ENCODE results near the gene EPB41L4B. TPM values are rescaled to one million over a fixed set of nuclear protein-coding genes. Genes with fewer than 3 reads are reported as not detected.
"Not testable (repeated sequence)": the region's sequence is repeated elsewhere in the genome, so short reads cannot be mapped to it uniquely, and the experiment has no call there.

The EPB41L4B gene
- total and polyA plus RNA-seq, 2 donors from 2014 or later, result 6.5 to 7.7 TPM

- no peak for TF ChIP-seq CTCF (IDR thresholded peaks at IDR 0.05; ENCODE audit: borderline replicate concordance, extremely low read depth, insufficient read depth)
- Histone ChIP-seq H3K4me1 (ENCODE audit: control insufficient read depth in 2 of 3, insufficient read depth in 2 of 3, low read depth in 1 of 3, low read length in 3 of 3) (no peaks in the 10 kb centered on the region), H3K36me3 (ENCODE audit: control insufficient read depth in 2 of 3, insufficient read depth in 3 of 3, low read length in 3 of 3) (no peaks in the 10 kb centered on the region), H3K27ac (ENCODE audit: low read depth in 2 of 2, low read length in 2 of 2) (no peak overlapping the region), H3K4me3 (ENCODE audit: low read length in 3 of 3) (no peak overlapping the region), H3K27me3 (ENCODE audit: control insufficient read depth, insufficient read depth, low read length) (no peaks in the 10 kb centered on the region), H3K9ac (ENCODE audit: low read length in 3 of 3) (no peak overlapping the region), H3K9me3 (ENCODE audit: control insufficient read depth in 2 of 3, insufficient read depth in 1 of 3, low read length in 3 of 3) (no peaks in the 10 kb centered on the region)
- DNase-seq, result no peak
- no peak for FAIRE-seq
- intact Hi-C loops (cut with DNase I), result no loop called here
Measured at GRCh38 chr9:109229682-109230081, 91.2 kb downstream of the EPB41L4B start.

GRCh38 chr9:109228093-109228642, 92.7 kb downstream of the EPB41L4B start:
- Histone ChIP-seq H3K4me1 (ENCODE audit: control insufficient read depth in 2 of 3, insufficient read depth in 2 of 3, low read depth in 1 of 3, low read length in 3 of 3) (no peaks in the 10 kb centered on the region), H3K4me3 (ENCODE audit: low read length in 3 of 3) (no peak overlapping the region), H3K9me3 (ENCODE audit: control insufficient read depth in 2 of 3, insufficient read depth in 1 of 3, low read length in 3 of 3) (no peaks in the 10 kb centered on the region), H3K27ac (ENCODE audit: low read depth in 2 of 2, low read length in 2 of 2) (no peak overlapping the region), H3K9ac (ENCODE audit: low read length in 3 of 3) (no peak overlapping the region), H3K27me3 (ENCODE audit: control insufficient read depth, insufficient read depth, low read length) (no peaks in the 10 kb centered on the region), H3K36me3 (ENCODE audit: control insufficient read depth in 2 of 3, insufficient read depth in 3 of 3, low read length in 3 of 3) (no peaks in the 10 kb centered on the region)
- FAIRE-seq (no peak), DNase-seq (no peak)
- TF ChIP-seq CTCF (IDR thresholded peaks at IDR 0.05; ENCODE audit: borderline replicate concordance, extremely low read depth, insufficient read depth), result no peak
- intact Hi-C loops (cut with DNase I), result no loop called here

GRCh38 chr9:109225629-109226028, 95.2 kb downstream of the EPB41L4B start:
- Histone ChIP-seq H3K4me3 (ENCODE audit: low read length in 3 of 3) (no peak overlapping the region), H3K27me3 (ENCODE audit: control insufficient read depth, insufficient read depth, low read length) (no peaks in the 10 kb centered on the region), H3K27ac (ENCODE audit: low read depth in 2 of 2, low read length in 2 of 2) (no peak overlapping the region), H3K9ac (ENCODE audit: low read length in 3 of 3) (no peak overlapping the region), H3K9me3 (ENCODE audit: control insufficient read depth in 2 of 3, insufficient read depth in 1 of 3, low read length in 3 of 3) (no peaks in the 10 kb centered on the region), H3K36me3 (ENCODE audit: control insufficient read depth in 2 of 3, insufficient read depth in 3 of 3, low read length in 3 of 3) (no peaks in the 10 kb centered on the region), H3K4me1 (ENCODE audit: control insufficient read depth in 2 of 3, insufficient read depth in 2 of 3, low read depth in 1 of 3, low read length in 3 of 3) (no peaks in the 10 kb centered on the region)
- FAIRE-seq, result no peak
- TF ChIP-seq CTCF (IDR thresholded peaks at IDR 0.05; ENCODE audit: borderline replicate concordance, extremely low read depth, insufficient read depth), result no peak
- intact Hi-C loops (cut with DNase I), result no loop called here
- no peak for DNase-seq

- intact Hi-C loops (cut with DNase I), result no loop called here
- no peak for FAIRE-seq
- H3K9me3 ChIP-seq (ENCODE audit: control insufficient read depth in 2 of 3, insufficient read depth in 1 of 3, low read length in 3 of 3), result no peaks in the 10 kb centered on the region
Measured at GRCh38 chr9:109224751-109225150, 96.1 kb downstream of the EPB41L4B start.

GRCh38 chr9:109218242-109218641, 102.6 kb downstream of the EPB41L4B start:
- H3K4me1 ChIP-seq (ENCODE audit: control insufficient read depth in 2 of 3, insufficient read depth in 2 of 3, low read depth in 1 of 3, low read length in 3 of 3); H3K36me3 ChIP-seq (ENCODE audit: control insufficient read depth in 2 of 3, insufficient read depth in 3 of 3, low read length in 3 of 3); H3K9me3 ChIP-seq (ENCODE audit: control insufficient read depth in 2 of 3, insufficient read depth in 1 of 3, low read length in 3 of 3); DNase-seq; H3K4me3 ChIP-seq (ENCODE audit: low read length in 3 of 3); H3K27ac ChIP-seq (ENCODE audit: low read depth in 2 of 2, low read length in 2 of 2); FAIRE-seq; H3K27me3 ChIP-seq (ENCODE audit: control insufficient read depth, insufficient read depth, low read length); intact Hi-C loops (cut with DNase I); H3K9ac ChIP-seq (ENCODE audit: low read length in 3 of 3): not testable (repeated sequence)

More at GRCh38 chr9:109224751-109225150, 96.1 kb downstream of the EPB41L4B start:
- Histone ChIP-seq H3K27me3 (ENCODE audit: control insufficient read depth, insufficient read depth, low read length) (no peaks in the 10 kb centered on the region), H3K27ac (ENCODE audit: low read depth in 2 of 2, low read length in 2 of 2) (no peak overlapping the region), H3K4me1 (ENCODE audit: control insufficient read depth in 2 of 3, insufficient read depth in 2 of 3, low read depth in 1 of 3, low read length in 3 of 3) (no peaks in the 10 kb centered on the region), H3K36me3 (ENCODE audit: control insufficient read depth in 2 of 3, insufficient read depth in 3 of 3, low read length in 3 of 3) (no peaks in the 10 kb centered on the region), H3K4me3 (ENCODE audit: low read length in 3 of 3) (no peak overlapping the region), H3K9ac (ENCODE audit: low read length in 3 of 3) (no peak overlapping the region)
- TF ChIP-seq CTCF (IDR thresholded peaks at IDR 0.05; ENCODE audit: borderline replicate concordance, extremely low read depth, insufficient read depth), result no peak
- DNase-seq, result no peak

Data from kidney (tissue), 14 donors.